Jurkat, Clone E6-1 (cell line): ENCODE measurements around the gene MAL.
A peak's percentile ranks its signal among the peaks of the same experiment; 100 is the strongest.
"Not testable (repeated sequence)": the region's sequence is repeated elsewhere in the genome, so short reads cannot be mapped to it uniquely, and the experiment has no call there.

Source experiments
- DNase-seq: peaks from one replicate; pipeline ENCODE4 v3.0.0-alpha.2; 2011; ENCODE audit warnings: low read depth, low spot score
- H3K4me3 ChIP-seq: 2 replicates; pipeline ENCODE4 v1.5.1; 2011; ENCODE audit warnings: mild to moderate bottlenecking, low read length, control low read depth, moderate library complexity

MAL gene

GRCh38 chr2:95074663-95075439 lies 49.3 kb downstream of the MAL start:
- DNase-seq: peak; percentile 97
- H3K4me3 ChIP-seq: peak overlapping the region; percentile 54

- DNase-seq: no peak
These were observed 50.1 kb downstream of the MAL start for GRCh38 chr2:95075440-95076132.

GRCh38 chr2:95076705-95077529 lies 51.4 kb downstream of the MAL start:
- H3K4me3 ChIP-seq: peak overlapping the region; percentile 40
- peak; percentile 77 for DNase-seq

More at GRCh38 chr2:95075440-95076132, 50.1 kb downstream of the MAL start:
- H3K4me3 ChIP-seq: peak overlapping the region; percentile 54

GRCh38 chr2:95077530-95077825 lies 52.0 kb downstream of the MAL start:
- H3K4me3 ChIP-seq: no peak overlapping the region
- no peak for DNase-seq

- no peak for DNase-seq
- no peak overlapping the region for H3K4me3 ChIP-seq
These were observed 52.5 kb downstream of the MAL start for GRCh38 chr2:95077861-95078603.

GRCh38 chr2:95079199-95079683 lies 53.7 kb downstream of the MAL start:
- no peak overlapping the region for H3K4me3 ChIP-seq
- no peak for DNase-seq

- no peak for DNase-seq
- no peak overlapping the region for H3K4me3 ChIP-seq
These were observed 57.0 kb downstream of the MAL start for GRCh38 chr2:95082477-95082876.

GRCh38 chr2:95086017-95086416 lies 60.5 kb downstream of the MAL start:
- H3K4me3 ChIP-seq: no peak overlapping the region
- DNase-seq: no peak

GRCh38 chr2:95087379-95087778 lies 61.9 kb downstream of the MAL start:
- H3K4me3 ChIP-seq: no peak overlapping the region
- no peak for DNase-seq

GRCh38 chr2:95091885-95092555 lies 66.5 kb downstream of the MAL start:
- H3K4me3 ChIP-seq: no peak overlapping the region
- DNase-seq: no peak

GRCh38 chr2:95098273-95098672 lies 72.8 kb downstream of the MAL start:
- DNase-seq, H3K4me3 ChIP-seq: not testable (repeated sequence)

- no peak for DNase-seq
- no peak overlapping the region for H3K4me3 ChIP-seq
These were observed 74.4 kb downstream of the MAL start for GRCh38 chr2:95099910-95100309.
